ENCODE results near the gene PSMD3.
"Not testable (repeated sequence)": the region's sequence is repeated elsewhere in the genome, so short reads cannot be mapped to it uniquely, and the experiment has no call there.

The PSMD3 gene

DNA sequence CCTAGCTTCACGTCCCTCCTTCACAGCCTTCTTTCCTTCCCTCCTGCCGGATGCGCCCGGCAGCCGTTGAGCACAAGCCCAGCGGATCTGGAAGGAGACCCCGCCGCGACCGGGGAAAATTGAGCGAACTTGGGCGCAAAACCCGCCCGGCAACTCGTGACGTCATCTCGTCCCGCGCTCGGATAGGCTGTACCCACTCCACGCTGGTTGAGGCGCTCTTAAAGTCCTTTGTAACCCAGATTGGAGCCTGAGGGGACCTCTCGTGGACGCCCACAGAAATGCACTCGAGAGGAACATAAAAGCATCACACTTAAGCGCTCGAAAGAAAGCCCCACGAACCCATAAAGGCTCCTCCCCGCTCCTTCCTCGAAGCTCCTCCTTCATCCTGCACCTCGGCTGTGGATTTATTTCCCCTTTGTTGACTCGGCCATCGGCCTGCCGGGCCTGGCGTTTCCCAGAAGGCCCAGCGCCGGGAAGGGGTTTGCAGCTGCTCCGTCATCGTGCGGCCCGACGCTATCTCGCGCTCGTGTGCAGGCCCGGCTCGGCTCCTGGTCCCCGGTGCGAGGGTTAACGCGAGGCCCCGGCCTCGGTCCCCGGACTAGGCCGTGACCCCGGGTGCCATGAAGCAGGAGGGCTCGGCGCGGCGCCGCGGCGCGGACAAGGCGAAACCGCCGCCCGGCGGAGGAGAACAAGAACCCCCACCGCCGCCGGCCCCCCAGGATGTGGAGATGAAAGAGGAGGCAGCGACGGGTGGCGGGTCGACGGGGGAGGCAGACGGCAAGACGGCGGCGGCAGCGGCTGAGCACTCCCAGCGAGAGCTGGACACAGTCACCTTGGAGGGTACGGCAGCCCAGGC is at the start of gene PSMD3:
PSMD3 (plus strand) TSS at position 457 of the 856 bp plus-strand sequence; CDS start at position 621, 164 bp downstream.
- in situ Hi-C loops (cut with HindIII; ENCODE audit: low sequenced_read_pairs): loop anchor here (25.0 kb wide), 2 partner anchors 132 to 332 kb away; partner anchors contain the start of genes MSL1, NR1D1 and RARA

DNA sequence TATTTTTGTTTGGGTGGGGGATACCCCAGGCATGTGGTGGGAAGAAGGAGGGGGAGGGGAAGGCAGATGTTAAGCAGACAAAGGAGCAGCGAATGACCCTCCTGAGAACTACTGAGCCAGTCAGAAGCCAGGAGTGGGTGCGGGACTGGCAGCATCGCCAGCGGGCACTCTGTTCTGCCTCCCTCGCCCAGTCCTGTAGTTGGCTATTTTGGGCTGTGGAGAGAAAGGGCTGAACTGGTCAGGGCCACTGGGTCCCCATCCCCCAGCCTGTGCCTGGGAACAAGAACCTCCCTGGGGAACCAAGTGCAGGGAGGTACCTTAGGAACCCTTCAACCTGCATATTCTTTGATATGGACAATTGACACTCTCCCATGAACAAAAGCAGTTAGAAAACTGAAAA is 46.7 kb upstream of the PSMD3 start:
- in situ Hi-C loops (cut with HindIII; ENCODE audit: low sequenced_read_pairs): no loop called here

DNA sequence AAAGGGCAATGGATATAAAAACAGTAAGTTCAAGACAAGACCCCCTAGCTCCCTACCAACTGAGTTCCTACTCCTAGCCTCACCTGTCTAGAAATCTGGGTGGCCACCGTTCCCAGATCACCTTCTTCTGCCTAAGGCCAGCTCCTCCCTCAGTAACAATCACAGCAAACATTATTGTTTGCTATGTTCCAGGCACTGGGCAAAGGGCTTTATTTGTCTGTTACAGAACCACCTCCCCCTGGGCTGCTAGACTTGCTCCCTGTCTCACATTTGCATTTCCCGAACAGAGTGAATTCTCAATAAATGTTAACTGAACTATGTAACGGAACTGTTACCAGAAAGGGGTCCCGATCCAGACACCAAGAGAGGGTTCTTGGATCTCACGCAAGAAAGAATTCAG is 46.3 kb upstream of the PSMD3 start:
- in situ Hi-C loops (cut with HindIII; ENCODE audit: low sequenced_read_pairs): no loop called here

DNA sequence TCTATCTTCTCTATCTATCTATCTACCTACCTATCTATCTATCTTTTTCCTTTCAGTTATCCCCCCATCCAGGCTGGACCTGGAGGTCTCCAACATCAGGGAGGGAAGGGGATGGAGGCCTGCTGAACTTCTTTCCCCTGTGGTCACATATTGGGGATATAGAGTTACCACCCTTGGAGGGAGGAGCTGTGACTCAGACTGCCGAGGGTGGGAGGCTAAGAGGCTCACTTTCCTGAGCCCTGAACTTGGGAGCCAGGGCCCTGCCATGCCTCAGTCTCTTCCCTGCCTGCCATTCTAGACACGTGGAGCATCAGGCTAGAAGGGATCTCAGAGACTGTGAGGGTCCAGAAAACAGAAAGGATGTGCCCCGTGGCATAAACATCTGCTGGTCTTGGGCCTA is 44.7 kb upstream of the PSMD3 start:
- in situ Hi-C loops (cut with HindIII; ENCODE audit: low sequenced_read_pairs): no loop called here

DNA sequence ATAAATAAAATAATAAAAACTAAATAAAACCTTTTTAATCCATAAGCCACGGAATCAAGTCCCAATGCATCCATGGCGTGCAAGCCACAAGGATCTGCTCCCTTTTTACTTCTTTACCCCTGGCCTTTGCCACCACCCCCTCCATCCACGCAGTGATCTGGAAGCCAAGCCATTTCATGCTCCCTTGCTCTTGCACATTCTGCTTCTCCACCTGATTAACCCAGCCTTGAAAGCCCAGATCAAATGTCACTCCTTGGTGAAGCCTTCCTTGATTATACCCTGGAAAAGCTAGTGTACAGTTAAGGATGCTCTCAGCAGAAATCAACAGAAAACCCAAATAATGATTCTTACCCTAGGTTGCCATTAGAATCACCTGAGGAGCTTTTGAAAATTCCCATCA is 43.2 kb upstream of the PSMD3 start:
- in situ Hi-C loops (cut with HindIII; ENCODE audit: low sequenced_read_pairs): no loop called here

DNA sequence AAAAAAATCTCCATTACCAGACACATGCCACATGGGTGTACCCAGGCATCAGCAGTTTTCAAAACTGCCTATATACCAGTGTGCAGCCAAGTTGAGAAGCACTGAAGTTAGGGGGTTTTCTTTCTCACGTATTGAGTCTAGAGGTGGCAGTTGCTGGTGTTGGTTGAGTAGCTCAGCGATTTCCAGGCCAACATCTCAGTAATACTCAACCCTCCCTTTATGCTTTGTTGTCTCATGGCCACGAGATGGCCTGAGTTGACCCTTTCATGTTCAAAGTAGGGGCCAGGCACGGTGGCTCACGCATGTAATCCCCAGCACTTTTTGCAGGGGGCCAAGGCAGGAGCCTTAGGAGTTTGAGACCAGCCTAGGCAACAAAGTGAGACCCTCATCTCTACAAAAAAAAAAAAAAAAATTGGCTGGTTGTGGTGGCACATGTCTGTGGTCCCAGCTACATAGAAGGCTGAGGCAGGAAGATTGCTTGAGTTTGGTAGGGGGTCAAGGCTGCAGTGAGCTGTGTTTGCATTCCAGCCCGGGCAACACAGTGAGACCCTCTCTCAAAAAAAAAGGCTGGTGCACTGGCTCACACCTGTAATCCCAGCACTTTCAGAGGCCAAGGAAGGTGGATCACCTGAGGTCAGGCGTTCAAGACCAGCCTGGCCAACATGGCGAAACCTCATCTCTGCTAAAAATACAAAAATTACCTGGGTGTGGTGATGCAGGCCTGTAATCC is 42.3 kb upstream of the PSMD3 start:
- in situ Hi-C loops (cut with HindIII; ENCODE audit: low sequenced_read_pairs): no loop called here

DNA sequence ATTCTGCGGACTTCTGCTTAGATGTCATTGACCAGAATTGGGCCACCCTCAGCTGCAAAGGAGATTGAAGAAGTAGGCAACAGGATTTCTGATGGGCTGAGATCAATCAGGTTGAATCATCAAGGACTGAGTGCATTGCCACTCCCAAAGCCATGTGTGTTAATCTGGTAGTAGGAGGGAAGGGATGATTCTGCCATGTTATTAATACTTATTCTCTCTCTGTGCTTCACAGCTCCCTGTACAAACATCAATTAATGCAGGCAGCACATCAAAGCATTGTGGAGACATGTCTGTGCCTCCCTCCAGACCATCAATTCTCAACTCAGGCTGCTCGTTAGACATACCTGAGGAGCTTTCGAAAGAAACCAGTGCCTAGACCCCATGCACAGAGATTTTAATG is 41.5 kb upstream of the PSMD3 start:
- in situ Hi-C loops (cut with HindIII; ENCODE audit: low sequenced_read_pairs): no loop called here

DNA sequence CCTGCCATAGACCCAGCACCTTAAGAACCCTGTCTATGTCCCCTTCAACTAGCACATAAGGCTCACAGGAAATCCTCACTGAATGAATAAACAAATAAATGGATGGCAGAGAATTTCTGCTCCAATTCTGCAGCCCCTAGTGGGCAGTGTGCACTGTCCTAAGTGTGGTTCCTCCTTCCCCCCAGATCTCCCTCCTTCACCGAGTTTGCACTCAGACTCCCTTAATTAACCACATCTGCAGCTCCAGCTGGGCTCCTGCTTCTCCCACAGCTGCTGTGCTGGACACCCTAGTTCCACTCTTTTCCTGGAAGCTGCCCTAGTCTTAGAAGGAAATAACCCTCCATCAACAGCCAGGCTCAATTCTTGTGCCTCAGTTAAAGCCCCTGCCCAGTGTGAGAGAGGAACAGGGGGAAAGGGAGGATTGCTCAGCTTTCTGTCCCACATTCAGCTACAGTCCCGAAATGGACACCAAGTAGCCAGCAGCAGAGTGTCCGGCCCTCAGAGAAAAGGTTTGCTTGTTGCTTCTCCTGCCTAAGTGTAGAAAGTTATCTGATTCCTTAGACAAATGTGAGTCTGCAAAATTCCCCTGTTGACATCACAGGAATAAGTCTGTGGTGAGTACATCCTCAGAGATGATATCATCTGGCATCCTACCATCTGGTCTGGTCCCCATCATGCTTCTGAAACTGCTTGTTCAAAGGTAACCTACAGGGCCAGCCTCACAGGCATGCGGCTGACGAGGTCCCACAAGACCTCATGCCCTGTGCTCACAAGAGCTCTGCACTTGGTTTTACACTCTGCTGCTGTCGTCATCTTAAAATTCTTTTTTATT is 40.8 kb upstream of the PSMD3 start:
- in situ Hi-C loops (cut with HindIII; ENCODE audit: low sequenced_read_pairs): no loop called here

DNA sequence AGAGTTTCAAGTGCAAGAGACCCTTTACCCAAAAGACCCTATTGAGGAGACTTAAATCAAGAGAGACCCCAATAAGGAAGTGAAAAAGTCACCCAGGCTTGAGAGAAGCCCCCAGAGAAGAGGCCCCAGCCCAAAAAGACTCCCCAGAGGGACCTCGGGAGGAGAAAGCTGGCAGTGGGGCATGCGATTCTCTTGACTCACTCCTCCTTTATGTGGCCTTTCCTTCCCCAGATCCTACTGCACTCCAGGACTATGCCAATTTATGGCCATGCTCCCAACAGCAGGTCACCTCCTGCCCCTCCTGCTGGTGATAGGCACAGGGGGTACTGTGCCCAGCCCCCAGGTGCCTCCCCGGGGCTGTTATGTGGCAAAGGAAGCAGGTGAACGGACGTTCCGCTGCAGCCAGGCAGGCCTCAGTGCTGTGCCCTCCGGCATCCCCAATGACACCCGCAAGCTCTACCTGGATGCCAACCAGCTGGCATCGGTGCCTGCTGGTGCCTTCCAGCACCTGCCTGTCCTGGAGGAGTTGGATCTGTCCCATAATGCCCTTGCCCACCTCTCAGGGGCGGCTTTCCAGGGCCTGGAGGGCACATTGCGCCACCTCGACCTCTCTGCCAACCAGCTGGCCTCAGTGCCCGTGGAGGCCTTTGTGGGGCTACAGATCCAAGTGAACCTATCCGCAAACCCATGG is 36.8 kb upstream of the PSMD3 start:
- in situ Hi-C loops (cut with HindIII; ENCODE audit: low sequenced_read_pairs): no loop called here

DNA sequence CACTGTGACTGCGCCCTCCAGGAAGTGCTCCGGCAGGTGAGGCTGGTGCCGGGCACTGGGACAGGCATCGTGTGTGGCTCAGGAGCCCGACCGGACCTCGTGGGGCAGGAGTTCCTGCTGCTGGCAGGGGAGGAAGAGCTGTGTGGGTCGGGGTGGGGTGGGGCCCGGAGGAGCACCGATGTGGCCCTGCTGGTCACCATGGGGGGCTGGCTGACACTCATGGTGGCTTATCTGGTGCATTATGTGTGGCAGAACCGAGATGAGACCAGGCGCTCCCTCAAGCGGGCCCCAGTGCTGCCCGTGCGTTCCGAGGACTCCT is 36.3 kb upstream of the PSMD3 start:
- in situ Hi-C loops (cut with HindIII; ENCODE audit: low sequenced_read_pairs): no loop called here

DNA sequence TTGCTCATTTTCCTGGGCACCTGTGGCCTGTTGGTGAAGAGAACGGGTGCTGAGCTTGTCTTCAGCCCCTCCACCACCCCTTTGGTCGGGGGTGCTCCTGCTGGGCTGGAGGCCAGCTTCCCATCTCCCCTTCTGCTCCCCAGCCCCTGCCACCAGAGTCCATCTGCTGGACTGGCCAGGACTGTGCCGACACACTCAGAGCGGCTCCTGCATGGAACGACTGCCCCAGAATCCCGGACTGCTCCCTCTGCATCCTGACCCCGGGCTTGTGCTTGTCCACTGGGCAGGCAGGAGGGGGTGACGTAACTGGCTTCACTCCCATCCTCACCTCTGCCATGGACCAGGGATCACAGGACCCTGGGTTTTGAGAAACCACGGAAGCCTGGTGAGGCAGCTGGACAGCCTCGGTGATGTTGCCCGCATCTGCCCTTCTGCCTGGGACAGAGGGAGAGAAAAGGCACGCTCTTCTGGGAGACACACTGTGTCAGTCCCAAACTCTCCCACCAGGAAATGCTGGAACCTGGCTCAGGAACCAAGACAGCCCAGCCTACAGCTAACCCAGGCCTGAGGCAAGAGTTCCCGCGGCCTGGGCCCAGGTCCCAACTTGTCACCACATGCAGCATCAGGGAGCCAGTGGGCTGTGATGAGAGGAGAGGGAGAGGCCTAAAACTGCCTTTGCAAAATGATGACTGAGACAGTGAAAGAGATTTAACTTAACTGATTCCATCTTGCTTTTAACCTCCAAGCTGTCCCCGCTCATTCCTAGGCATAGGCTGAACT is 33.9 kb upstream of the PSMD3 start:
- in situ Hi-C loops (cut with HindIII; ENCODE audit: low sequenced_read_pairs): no loop called here

DNA sequence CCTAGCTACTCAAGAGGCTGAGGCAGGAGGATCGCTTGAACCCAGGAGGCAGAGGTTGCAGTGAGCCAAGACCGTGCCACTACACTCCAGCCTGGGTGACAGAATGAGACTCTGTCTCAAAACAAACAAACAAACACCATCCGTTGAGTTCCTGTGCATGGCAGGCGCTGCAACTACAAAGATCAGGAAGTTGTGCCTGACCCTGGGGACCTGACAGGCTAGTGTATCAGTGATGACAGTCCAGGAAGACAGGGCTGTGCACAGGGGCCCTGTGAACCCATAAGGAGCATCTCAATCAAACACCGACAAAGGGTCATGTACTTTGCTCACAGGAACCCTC is 32.1 kb upstream of the PSMD3 start:
- in situ Hi-C loops (cut with HindIII; ENCODE audit: low sequenced_read_pairs): not testable (repeated sequence)

DNA sequence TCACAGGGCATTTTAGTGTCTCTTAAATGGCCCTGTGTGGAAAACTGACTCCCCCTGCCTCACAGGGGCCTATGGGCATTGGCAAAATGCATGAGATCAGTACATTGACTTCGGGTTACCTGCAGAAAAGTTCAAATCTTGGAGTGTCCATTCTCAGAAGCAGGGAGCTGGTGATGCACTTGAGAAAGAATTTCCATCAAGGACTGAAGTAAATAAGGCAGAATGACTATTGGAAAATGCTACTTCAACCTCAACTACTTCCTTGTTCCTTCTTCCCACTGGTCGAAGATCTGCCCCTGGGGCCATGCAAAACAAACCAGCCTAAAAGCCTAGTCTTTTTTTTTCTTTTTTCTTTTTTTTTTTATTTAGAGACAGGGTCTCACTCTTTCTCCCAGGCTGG is 31.6 kb upstream of the PSMD3 start:
- in situ Hi-C loops (cut with HindIII; ENCODE audit: low sequenced_read_pairs): no loop called here

DNA sequence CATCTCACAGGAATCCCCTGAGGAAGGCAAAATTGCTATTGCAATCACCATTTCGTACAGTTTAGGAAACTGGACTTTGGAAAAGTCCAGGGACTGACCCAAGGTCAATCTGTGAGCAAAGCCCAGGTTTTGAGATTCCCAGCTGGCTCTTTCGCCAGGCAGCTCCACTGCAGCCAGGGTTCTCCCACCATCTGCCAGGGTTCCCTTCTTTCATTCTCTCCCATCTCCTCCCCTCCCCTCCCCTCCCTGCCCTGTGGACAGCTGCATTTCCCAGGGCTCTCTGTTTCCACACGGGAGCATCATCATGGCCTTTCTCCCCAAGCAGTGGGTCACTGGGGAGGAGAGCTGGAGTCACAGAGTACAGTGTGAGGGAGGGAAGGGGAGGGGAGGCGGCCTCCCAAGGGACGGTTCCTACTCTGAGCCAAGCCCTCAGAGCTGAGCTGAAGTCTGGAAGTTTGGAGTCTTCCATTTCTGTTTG is 29.7 kb upstream of the PSMD3 start:
- in situ Hi-C loops (cut with HindIII; ENCODE audit: low sequenced_read_pairs): no loop called here

DNA sequence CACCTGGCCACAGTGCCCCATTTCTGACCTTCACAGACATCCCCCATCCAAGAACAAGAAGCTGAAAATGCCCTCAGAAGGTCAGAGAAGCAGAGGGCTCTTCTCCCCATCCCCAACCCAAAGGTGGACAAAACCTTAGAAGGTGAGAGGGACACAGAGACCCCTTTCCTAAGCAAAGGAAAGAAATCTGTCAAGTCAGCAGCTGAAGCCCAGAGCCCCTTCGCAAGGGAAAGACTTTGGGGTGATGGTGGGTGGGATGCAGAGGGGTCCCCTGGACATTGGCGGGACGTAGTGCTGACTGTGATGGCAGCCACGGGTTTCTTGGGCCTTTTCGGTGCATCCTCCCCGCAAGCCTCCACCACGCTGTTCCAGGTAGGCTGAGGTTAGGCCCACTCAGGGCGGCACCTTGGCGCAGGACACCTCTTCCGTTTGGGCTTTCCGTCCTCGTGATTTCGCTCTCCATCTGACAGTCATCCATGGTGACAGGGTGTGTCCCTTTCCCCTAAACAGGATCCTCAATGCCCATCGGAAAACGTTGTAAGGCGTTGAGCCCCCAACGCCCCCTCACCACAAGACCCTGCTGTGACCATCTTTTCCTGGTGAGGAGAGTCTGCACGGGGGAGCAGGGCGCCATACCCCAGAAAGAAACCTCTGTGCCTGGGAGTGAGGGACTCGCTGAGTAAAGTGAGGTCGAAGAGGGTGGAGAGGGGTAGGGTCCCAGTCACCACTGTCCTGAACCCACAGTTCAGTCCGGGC is 28.5 kb upstream of the PSMD3 start:
- in situ Hi-C loops (cut with HindIII; ENCODE audit: low sequenced_read_pairs): no loop called here

DNA sequence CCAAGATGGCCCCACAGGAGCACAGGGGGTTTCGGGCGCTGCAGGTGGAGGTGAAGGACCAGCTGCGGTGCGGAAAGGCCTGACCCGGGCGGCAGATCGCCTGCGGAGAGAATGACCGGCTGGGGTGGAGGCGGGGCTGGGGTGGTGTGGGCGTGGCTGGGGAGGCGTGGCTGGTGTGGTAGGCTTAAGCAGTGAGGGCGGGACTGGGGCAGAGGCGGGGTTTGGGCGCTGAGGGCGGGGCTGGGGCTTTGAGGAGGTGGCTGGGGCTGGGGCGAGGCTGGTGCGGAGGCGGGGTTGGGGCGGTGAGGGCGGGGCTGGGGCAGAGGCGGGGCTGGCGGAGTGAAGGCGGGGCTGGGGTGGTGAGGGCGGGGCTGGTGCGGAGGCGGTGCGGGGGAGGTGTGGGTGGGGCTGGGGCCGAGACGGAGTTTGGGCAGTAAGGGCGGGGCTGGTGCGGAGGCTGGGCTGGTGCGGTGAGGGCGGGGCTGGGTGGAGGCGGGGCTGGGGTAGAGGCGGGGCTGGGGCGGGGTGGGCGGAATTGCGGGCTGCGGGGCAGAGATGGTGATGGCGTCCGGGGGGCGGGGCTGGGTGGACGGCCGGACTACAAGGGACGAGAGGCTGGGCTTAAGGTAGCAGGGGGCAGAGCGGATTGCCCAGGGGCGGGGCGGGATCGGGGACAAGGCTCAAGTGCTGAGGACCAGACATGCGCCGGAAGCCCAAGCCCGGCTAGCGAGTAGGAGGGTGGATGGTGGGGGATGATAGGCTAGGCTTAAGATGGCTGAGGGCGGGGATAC is 27.7 kb upstream of the PSMD3 start:
- in situ Hi-C loops (cut with HindIII; ENCODE audit: low sequenced_read_pairs): no loop called here

DNA sequence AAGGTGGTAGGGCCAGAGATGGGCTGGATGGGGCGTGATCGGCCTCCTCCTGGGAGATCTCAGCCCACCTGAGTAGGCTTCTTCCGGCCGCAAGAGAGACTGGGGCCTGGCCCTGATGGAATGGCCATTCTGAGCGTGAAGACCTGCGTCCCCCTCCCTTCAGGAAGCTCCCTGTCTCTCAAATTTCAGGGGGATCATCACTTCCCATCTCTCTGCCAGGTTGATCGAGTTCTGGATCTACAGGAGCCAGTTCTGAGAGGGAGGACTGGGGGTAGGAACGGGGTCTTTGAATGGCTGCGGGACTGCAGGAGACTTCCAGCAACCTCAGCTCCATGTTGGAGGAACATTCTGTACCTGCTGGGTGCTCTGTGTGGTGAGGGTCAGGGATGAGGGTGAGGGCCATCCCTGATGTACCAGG is 27.1 kb upstream of the PSMD3 start:
- in situ Hi-C loops (cut with HindIII; ENCODE audit: low sequenced_read_pairs): no loop called here

DNA sequence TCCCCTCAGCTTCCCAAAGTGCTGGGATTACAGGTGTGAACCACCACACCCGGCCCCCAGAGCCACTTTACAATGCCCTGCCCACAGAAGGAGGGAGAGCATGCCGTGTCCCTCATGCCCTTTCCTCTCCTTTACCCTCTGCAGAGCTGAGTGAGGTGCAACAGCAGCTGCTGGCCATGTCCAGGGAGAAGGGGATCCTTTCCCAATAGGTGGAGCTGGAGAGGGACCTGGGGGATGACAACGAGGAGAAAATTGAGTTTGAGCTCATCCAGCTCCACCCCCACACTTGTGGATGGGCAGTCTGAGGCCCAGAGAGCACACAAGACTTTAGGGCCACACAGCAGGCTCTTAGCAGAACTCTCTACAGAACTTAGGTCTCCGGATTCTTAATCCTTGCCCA is 25.7 kb upstream of the PSMD3 start:
- in situ Hi-C loops (cut with HindIII; ENCODE audit: low sequenced_read_pairs): no loop called here

Measured in DLD1 (cell line).